SK-N-MC (cell line): ENCODE results near the gene TNFRSF8.
"Not testable (repeated sequence)": the region's sequence is repeated elsewhere in the genome, so short reads cannot be mapped to it uniquely, and the experiment has no call there.

Experiments used
- DNase-seq: peaks from one replicate; pipeline ENCODE4 v3.0.0-alpha.2; 2011; ENCODE audit warnings: low read depth, low spot score
- H3K27ac ChIP-seq: fragments of 200-600 bp; sonication (generic); 2 replicates; pipeline ENCODE4 v1.5.1; 2016; ENCODE audit warnings: mixed run types
- H3K36me3 ChIP-seq: fragments of 200-600 bp; sonication (generic); 2 replicates; pipeline ENCODE4 v1.6.1; 2017; ENCODE audit warnings: antibody characterized with exemption, low read length, mixed read lengths; ENCODE audit not compliant: insufficient read depth
- H3K4me3 ChIP-seq: fragments of 200-600 bp; sonication (generic); 2 replicates; pipeline ENCODE4 v1.5.1; 2016
- H3K9ac ChIP-seq: fragments of 200-600 bp; sonication (generic); 2 replicates; pipeline ENCODE4 v1.8.0; 2017; ENCODE audit warnings: mixed run types, mixed read lengths; ENCODE audit not compliant: insufficient read length
- H3K9me3 ChIP-seq: fragments of 200-600 bp; sonication (generic); 2 replicates; pipeline ENCODE4 v1.6.1; 2017; ENCODE audit warnings: low read depth, mild to moderate bottlenecking, antibody characterized with exemption, low read length, moderate library complexity, mixed read lengths
- EZH2 ChIP-seq: fragments of 200-600 bp; sonication (generic); IDR thresholded peaks from one replicate; pipeline ENCODE4 v1.6.1; 2017; ENCODE audit warnings: antibody characterized with exemption
- FOXP2 ChIP-seq: optimal IDR thresholded peaks from 2 replicates; pipeline ENCODE3; 2011; ENCODE audit warnings: mild to moderate bottlenecking, moderate library complexity; ENCODE audit not compliant: insufficient read depth; ENCODE audit errors: extremely low read length, control extremely low read depth
- POLR2AphosphoS5 ChIP-seq: IDR thresholded peaks from 2 replicates; pipeline ENCODE4 v1.6.1; 2012; ENCODE audit warnings: mild to moderate bottlenecking, low read depth, low read length, borderline replicate concordance

Gene TNFRSF8

GRCh38 chr1:12034381-12034801 is 28.7 kb upstream of the TNFRSF8 start:
- no peak overlapping the region for H3K9ac ChIP-seq
- DNase-seq = no peak
- H3K27ac ChIP-seq = no peak overlapping the region

GRCh38 chr1:12035312-12035711 is 27.8 kb upstream of the TNFRSF8 start:
- no peak overlapping the region for H3K27ac ChIP-seq
- no peak overlapping the region for H3K9ac ChIP-seq
- TF ChIP-seq EZH2 (no peak), FOXP2 (no peak), POLR2AphosphoS5 (no peak)
- H3K36me3 ChIP-seq = no peaks in the 10 kb centered on the region
- no peak overlapping the region for H3K4me3 ChIP-seq
- no peak for DNase-seq
- no peaks in the 10 kb centered on the region for H3K9me3 ChIP-seq

More at GRCh38 chr1:12034381-12034801, 28.7 kb upstream of the TNFRSF8 start:
- Histone ChIP-seq H3K4me3 (no peak overlapping the region), H3K9me3 (no peaks in the 10 kb centered on the region), H3K36me3 (no peaks in the 10 kb centered on the region; the same call in 1 of the 2 replicates)
- TF ChIP-seq FOXP2 = no peak

- no peak for DNase-seq
- no peaks in the 10 kb centered on the region for H3K9me3 ChIP-seq
- H3K4me3 ChIP-seq = no peak overlapping the region
- no peak overlapping the region for H3K27ac ChIP-seq
- TF ChIP-seq FOXP2 (no peak), POLR2AphosphoS5 (no peak), EZH2 (no peak)
- H3K36me3 ChIP-seq = no peaks in the 10 kb centered on the region
- H3K9ac ChIP-seq = no peak overlapping the region
Observed at GRCh38 chr1:12037486-12038355, 25.4 kb upstream of the TNFRSF8 start.

- no peak for DNase-seq
- no peak overlapping the region for H3K9ac ChIP-seq
- H3K9me3 ChIP-seq = no peaks in the 10 kb centered on the region
- H3K4me3 ChIP-seq = no peak overlapping the region
- no peaks in the 10 kb centered on the region for H3K36me3 ChIP-seq
- H3K27ac ChIP-seq = no peak overlapping the region
- TF ChIP-seq POLR2AphosphoS5 = no peak
- TF ChIP-seq EZH2 = no peak
- TF ChIP-seq FOXP2 = no peak
Observed at GRCh38 chr1:12038356-12039163, 24.5 kb upstream of the TNFRSF8 start.

GRCh38 chr1:12039164-12039525 is 24.0 kb upstream of the TNFRSF8 start:
- Histone ChIP-seq H3K9me3 (no peaks in the 10 kb centered on the region), H3K9ac (no peak overlapping the region), H3K4me3 (no peak overlapping the region), H3K36me3 (no peaks in the 10 kb centered on the region), H3K27ac (no peak overlapping the region)
- no peak for DNase-seq
- TF ChIP-seq POLR2AphosphoS5 (no peak), FOXP2 (no peak), EZH2 (no peak)

- H3K9ac ChIP-seq = not testable (repeated sequence)
Observed at GRCh38 chr1:12039824-12040456, 23.2 kb upstream of the TNFRSF8 start.

GRCh38 chr1:12040457-12041051 is 22.5 kb upstream of the TNFRSF8 start:
- TF ChIP-seq EZH2 (no peak), FOXP2 (no peak)
- Histone ChIP-seq H3K9ac (no peak overlapping the region), H3K9me3 (no peaks in the 10 kb centered on the region), H3K4me3 (no peak overlapping the region), H3K36me3 (no peaks in the 10 kb centered on the region), H3K27ac (no peak overlapping the region)
- DNase-seq = no peak

More at GRCh38 chr1:12039824-12040456, 23.2 kb upstream of the TNFRSF8 start:
- not testable (repeated sequence) for H3K36me3 ChIP-seq, H3K4me3 ChIP-seq, H3K9me3 ChIP-seq, H3K27ac ChIP-seq, DNase-seq

- not testable (repeated sequence) for H3K9ac ChIP-seq, DNase-seq, H3K4me3 ChIP-seq
Observed at GRCh38 chr1:12044187-12044877, 18.8 kb upstream of the TNFRSF8 start.

More at GRCh38 chr1:12044187-12044877, 18.8 kb upstream of the TNFRSF8 start:
- not testable (repeated sequence) for H3K36me3 ChIP-seq, H3K9me3 ChIP-seq, H3K27ac ChIP-seq
